ENCODE measurements around the gene RPTOR.

RPTOR gene

GRCh38 chr17:80970044-80970761 is 425.6 kb downstream of the RPTOR start:
- no peak overlapping the region for H4K8ac ChIP-seq (ENCODE audit: low read depth, low read length)
- H2AK5ac ChIP-seq (ENCODE audit: low read length): no peak overlapping the region
- H2BK15ac ChIP-seq (replicated peaks; ENCODE audit: low read depth): no peak overlapping the region
- no peaks in the 10 kb centered on the region for H3K4me1 ChIP-seq (ENCODE audit: control insufficient read depth, low read depth, low read length)
- no peak overlapping the region for H3K18ac ChIP-seq (ENCODE audit: low read length)
- no peak overlapping the region for H4K5ac ChIP-seq (ENCODE audit: low read length)
- H3K56ac ChIP-seq (ENCODE audit: low read length): no peak overlapping the region
- H3K27ac ChIP-seq (ENCODE audit: low read depth, low read length): no peak overlapping the region
- H3K9ac ChIP-seq (ENCODE audit: low read length): no peak overlapping the region
- no peak overlapping the region for H3K4ac ChIP-seq (ENCODE audit: low read depth, low read length)
- no peak overlapping the region for H2BK120ac ChIP-seq (ENCODE audit: low read depth, low read length)
- H3K79me2 ChIP-seq (ENCODE audit: control insufficient read depth, insufficient read depth, low read length): no peaks in the 10 kb centered on the region
- H3K27me3 ChIP-seq (ENCODE audit: insufficient read depth, low read length, poor library complexity): no peaks in the 10 kb centered on the region
- no peaks in the 10 kb centered on the region for H3K36me3 ChIP-seq (ENCODE audit: control insufficient read depth, insufficient read depth, low read length)
- no peak overlapping the region for H2BK5ac ChIP-seq (ENCODE audit: low read length)
- peak overlapping the region; percentile 45 for H3K23ac ChIP-seq (ENCODE audit: low read length)
- no peak overlapping the region for H3K4me2 ChIP-seq (ENCODE audit: low read length)
- no CpG with 5 or more reads among the region's 20 CpGs for WGBS (ENCODE audit: extremely low coverage, insufficient coverage, low lambda C conversion rate)
- H3K79me1 ChIP-seq (ENCODE audit: low read length): no peaks in the 10 kb centered on the region
- DNase-seq: peak; percentile 36
- no peak overlapping the region for H3K4me3 ChIP-seq (ENCODE audit: low read length)

- no peak for DNase-seq
- H3K27ac ChIP-seq (ENCODE audit: low read depth, low read length): no peak overlapping the region
Observed at GRCh38 chr17:80970762-80971703, 426.4 kb downstream of the RPTOR start.

GRCh38 chr17:80971704-80972304 is 427.2 kb downstream of the RPTOR start:
- Histone ChIP-seq H3K4ac (ENCODE audit: low read depth, low read length) (no peak overlapping the region), H3K9ac (ENCODE audit: low read length) (no peak overlapping the region), H4K5ac (ENCODE audit: low read length) (no peak overlapping the region), H2AK5ac (ENCODE audit: low read length) (no peak overlapping the region), H3K4me3 (ENCODE audit: low read length) (no peak overlapping the region), H2BK15ac (replicated peaks; ENCODE audit: low read depth) (no peak overlapping the region), H3K79me2 (ENCODE audit: control insufficient read depth, insufficient read depth, low read length) (no peaks in the 10 kb centered on the region), H3K56ac (ENCODE audit: low read length) (no peak overlapping the region), H3K79me1 (ENCODE audit: low read length) (no peaks in the 10 kb centered on the region), H3K27ac (ENCODE audit: low read depth, low read length) (no peak overlapping the region), H4K8ac (ENCODE audit: low read depth, low read length) (no peak overlapping the region), H2BK5ac (ENCODE audit: low read length) (no peak overlapping the region), H3K4me2 (ENCODE audit: low read length) (no peak overlapping the region), H3K4me1 (ENCODE audit: control insufficient read depth, low read depth, low read length) (no peaks in the 10 kb centered on the region), H3K18ac (ENCODE audit: low read length) (no peak overlapping the region), H3K27me3 (ENCODE audit: insufficient read depth, low read length, poor library complexity) (no peaks in the 10 kb centered on the region), H3K36me3 (ENCODE audit: control insufficient read depth, insufficient read depth, low read length) (no peaks in the 10 kb centered on the region), H3K23ac (ENCODE audit: low read length) (no peak overlapping the region), H2BK120ac (ENCODE audit: low read depth, low read length) (no peak overlapping the region)
- WGBS (ENCODE audit: extremely low coverage, insufficient coverage, low lambda C conversion rate): no CpG with 5 or more reads among the region's 13 CpGs
- DNase-seq: no peak

More at GRCh38 chr17:80970762-80971703, 426.4 kb downstream of the RPTOR start:
- no peaks in the 10 kb centered on the region for H3K4me1 ChIP-seq (ENCODE audit: control insufficient read depth, low read depth, low read length)
- H4K8ac ChIP-seq (ENCODE audit: low read depth, low read length): no peak overlapping the region
- no CpG with 5 or more reads among the region's 26 CpGs for WGBS (ENCODE audit: extremely low coverage, insufficient coverage, low lambda C conversion rate)
- no peak overlapping the region for H3K9ac ChIP-seq (ENCODE audit: low read length)
- no peak overlapping the region for H2BK5ac ChIP-seq (ENCODE audit: low read length)
- no peak overlapping the region for H3K23ac ChIP-seq (ENCODE audit: low read length)
- H2BK120ac ChIP-seq (ENCODE audit: low read depth, low read length): no peak overlapping the region
- H3K36me3 ChIP-seq (ENCODE audit: control insufficient read depth, insufficient read depth, low read length): no peaks in the 10 kb centered on the region
- H4K5ac ChIP-seq (ENCODE audit: low read length): no peak overlapping the region
- no peak overlapping the region for H3K4me3 ChIP-seq (ENCODE audit: low read length)
- no peaks in the 10 kb centered on the region for H3K27me3 ChIP-seq (ENCODE audit: insufficient read depth, low read length, poor library complexity)
- H3K56ac ChIP-seq (ENCODE audit: low read length): no peak overlapping the region
- H2AK5ac ChIP-seq (ENCODE audit: low read length): no peak overlapping the region
- H3K79me2 ChIP-seq (ENCODE audit: control insufficient read depth, insufficient read depth, low read length): no peaks in the 10 kb centered on the region
- no peak overlapping the region for H3K4me2 ChIP-seq (ENCODE audit: low read length)
- H3K79me1 ChIP-seq (ENCODE audit: low read length): no peaks in the 10 kb centered on the region
- H3K18ac ChIP-seq (ENCODE audit: low read length): no peak overlapping the region
- no peak overlapping the region for H2BK15ac ChIP-seq (replicated peaks; ENCODE audit: low read depth)
- no peak overlapping the region for H3K4ac ChIP-seq (ENCODE audit: low read depth, low read length)

GRCh38 chr17:80976701-80977100 is 432.1 kb downstream of the RPTOR start:
- H2BK15ac ChIP-seq (replicated peaks; ENCODE audit: low read depth): no peak overlapping the region
- no CpG with 5 or more reads among the region's 3 CpGs for WGBS (ENCODE audit: extremely low coverage, insufficient coverage, low lambda C conversion rate)
- H4K5ac ChIP-seq (ENCODE audit: low read length): no peak overlapping the region
- H3K4me2 ChIP-seq (ENCODE audit: low read length): no peak overlapping the region
- H3K79me2 ChIP-seq (ENCODE audit: control insufficient read depth, insufficient read depth, low read length): no peaks in the 10 kb centered on the region
- no peaks in the 10 kb centered on the region for H3K36me3 ChIP-seq (ENCODE audit: control insufficient read depth, insufficient read depth, low read length)
- H3K23ac ChIP-seq (ENCODE audit: low read length): no peak overlapping the region
- no peak overlapping the region for H3K4me3 ChIP-seq (ENCODE audit: low read length)
- H3K4me1 ChIP-seq (ENCODE audit: control insufficient read depth, low read depth, low read length): no peaks in the 10 kb centered on the region
- H3K79me1 ChIP-seq (ENCODE audit: low read length): no peaks in the 10 kb centered on the region
- H4K8ac ChIP-seq (ENCODE audit: low read depth, low read length): no peak overlapping the region
- H3K9ac ChIP-seq (ENCODE audit: low read length): no peak overlapping the region
- no peak overlapping the region for H2BK120ac ChIP-seq (ENCODE audit: low read depth, low read length)
- no peaks in the 10 kb centered on the region for H3K27me3 ChIP-seq (ENCODE audit: insufficient read depth, low read length, poor library complexity)
- DNase-seq: no peak
- no peak overlapping the region for H3K27ac ChIP-seq (ENCODE audit: low read depth, low read length)
- no peak overlapping the region for H3K18ac ChIP-seq (ENCODE audit: low read length)
- H2AK5ac ChIP-seq (ENCODE audit: low read length): no peak overlapping the region
- H3K56ac ChIP-seq (ENCODE audit: low read length): no peak overlapping the region
- no peak overlapping the region for H3K4ac ChIP-seq (ENCODE audit: low read depth, low read length)
- no peak overlapping the region for H2BK5ac ChIP-seq (ENCODE audit: low read length)

GRCh38 chr17:80977172-80977571 is 432.5 kb downstream of the RPTOR start:
- H3K36me3 ChIP-seq (ENCODE audit: control insufficient read depth, insufficient read depth, low read length): no peaks in the 10 kb centered on the region
- no peaks in the 10 kb centered on the region for H3K79me2 ChIP-seq (ENCODE audit: control insufficient read depth, insufficient read depth, low read length)
- no CpG with 5 or more reads among the region's 4 CpGs for WGBS (ENCODE audit: extremely low coverage, insufficient coverage, low lambda C conversion rate)
- no peak overlapping the region for H3K27ac ChIP-seq (ENCODE audit: low read depth, low read length)
- H4K8ac ChIP-seq (ENCODE audit: low read depth, low read length): no peak overlapping the region
- H3K79me1 ChIP-seq (ENCODE audit: low read length): no peaks in the 10 kb centered on the region
- no peaks in the 10 kb centered on the region for H3K4me1 ChIP-seq (ENCODE audit: control insufficient read depth, low read depth, low read length)
- no peak overlapping the region for H3K4ac ChIP-seq (ENCODE audit: low read depth, low read length)
- no peak overlapping the region for H2BK5ac ChIP-seq (ENCODE audit: low read length)
- H3K27me3 ChIP-seq (ENCODE audit: insufficient read depth, low read length, poor library complexity): no peaks in the 10 kb centered on the region
- no peak overlapping the region for H3K56ac ChIP-seq (ENCODE audit: low read length)
- H3K18ac ChIP-seq (ENCODE audit: low read length): no peak overlapping the region
- no peak overlapping the region for H2BK120ac ChIP-seq (ENCODE audit: low read depth, low read length)
- no peak for DNase-seq
- H2BK15ac ChIP-seq (replicated peaks; ENCODE audit: low read depth): no peak overlapping the region
- H3K23ac ChIP-seq (ENCODE audit: low read length): no peak overlapping the region
- no peak overlapping the region for H4K5ac ChIP-seq (ENCODE audit: low read length)
- H3K4me2 ChIP-seq (ENCODE audit: low read length): no peak overlapping the region
- no peak overlapping the region for H3K9ac ChIP-seq (ENCODE audit: low read length)
- no peak overlapping the region for H2AK5ac ChIP-seq (ENCODE audit: low read length)
- H3K4me3 ChIP-seq (ENCODE audit: low read length): no peak overlapping the region

Data from mesendoderm (in vitro differentiated cells).